GM19452 (cell line): ENCODE measurements around the gene CFAP46.
"Not testable (repeated sequence)": the region's sequence is repeated elsewhere in the genome, so short reads cannot be mapped to it uniquely, and the experiment has no call there.

Experiments used
- ATAC-seq: cut with Tn5 transposase; IDR thresholded peaks from one replicate; pipeline ENCODE4 v1.9.1; 2021; ENCODE audit not compliant: unreplicated experiment

The CFAP46 gene

DNA sequence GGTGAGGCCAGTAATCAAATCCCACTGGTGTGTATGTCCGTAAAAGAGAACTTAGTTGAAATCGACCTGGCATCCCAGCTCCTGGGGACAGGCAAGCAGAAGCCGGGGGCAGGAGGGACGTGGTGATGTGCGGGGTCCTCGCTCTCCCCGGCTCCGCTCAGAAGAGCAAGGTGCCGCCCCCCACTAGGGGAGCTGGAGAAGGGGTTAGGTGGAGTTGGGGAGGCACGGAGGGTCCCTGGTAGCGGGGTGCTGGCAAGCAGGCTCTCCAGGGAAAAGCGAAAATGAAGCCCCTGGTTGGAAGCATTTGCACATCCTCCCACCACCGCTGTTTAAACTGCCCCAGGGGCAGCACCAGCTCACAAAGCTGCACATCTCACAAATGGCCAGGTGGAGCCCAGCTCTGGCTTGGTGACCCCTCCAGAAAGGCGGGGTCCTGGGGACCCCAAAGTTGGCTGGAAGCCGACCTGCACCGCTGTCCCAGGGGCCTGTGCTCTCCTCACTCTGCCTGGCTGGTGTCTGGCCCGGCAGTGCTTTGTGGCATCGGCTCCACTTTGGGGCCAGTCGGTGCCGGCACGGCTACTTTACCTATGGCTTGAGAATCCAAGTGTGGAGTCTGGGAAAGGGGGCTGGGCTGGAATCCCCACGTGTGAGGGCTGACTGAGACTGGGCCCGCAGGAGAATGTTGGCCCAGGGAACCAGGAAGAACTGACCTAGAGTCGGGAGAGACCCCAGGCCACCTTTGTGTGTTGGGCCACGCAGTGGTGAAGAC is 2.9 kb upstream of the CFAP46 start:
- ATAC-seq = no peak

DNA sequence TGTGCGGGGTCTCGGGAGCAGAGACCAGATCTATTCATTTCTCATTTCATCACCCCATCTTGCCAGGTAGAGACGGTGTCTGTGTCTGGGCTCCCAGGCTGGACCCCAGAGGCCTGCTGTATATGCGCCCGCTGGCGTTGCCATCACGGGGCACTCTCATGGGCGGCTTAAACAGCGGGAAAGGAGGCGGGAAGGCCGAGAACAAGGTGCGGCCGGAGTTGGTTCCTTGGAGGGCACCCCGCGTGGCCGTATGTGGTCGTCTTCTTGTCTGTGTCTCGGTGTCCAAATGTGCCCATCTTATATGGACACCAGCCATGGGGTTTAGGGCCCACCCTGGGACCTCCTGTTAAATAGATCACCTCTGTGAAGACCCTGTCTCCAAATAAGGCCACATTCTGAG is 2.1 kb upstream of the CFAP46 start:
- no peak for ATAC-seq

DNA sequence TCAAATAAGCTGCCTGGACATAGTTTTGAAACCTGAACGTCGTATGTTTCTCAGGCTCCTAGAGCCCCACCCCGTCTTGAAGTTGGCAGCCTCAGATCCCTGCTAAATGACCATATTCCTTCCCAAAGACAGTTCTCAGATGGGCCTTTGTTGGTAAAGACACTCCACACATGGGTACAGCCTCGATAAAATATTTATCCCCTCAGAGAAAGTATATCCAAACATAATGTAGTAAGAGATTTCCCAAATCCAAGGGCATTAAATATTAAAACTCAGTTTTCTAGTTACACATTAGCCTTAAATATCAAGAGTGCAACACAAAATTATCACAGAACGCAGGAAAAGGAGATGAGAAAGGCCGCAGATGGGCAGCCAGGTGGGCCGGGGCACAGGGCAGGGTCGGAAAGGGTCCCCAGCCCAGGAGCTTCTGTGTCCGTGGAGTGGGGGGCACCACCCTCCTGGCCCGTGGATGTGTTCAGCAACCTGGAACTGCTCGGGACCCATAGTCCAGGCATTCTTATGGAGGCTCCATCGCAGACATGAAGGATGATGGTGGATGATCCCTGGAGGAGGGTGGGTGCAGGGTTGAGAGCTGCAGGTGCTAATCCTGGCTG is 1.5 kb upstream of the CFAP46 start:
- ATAC-seq = no peak

DNA sequence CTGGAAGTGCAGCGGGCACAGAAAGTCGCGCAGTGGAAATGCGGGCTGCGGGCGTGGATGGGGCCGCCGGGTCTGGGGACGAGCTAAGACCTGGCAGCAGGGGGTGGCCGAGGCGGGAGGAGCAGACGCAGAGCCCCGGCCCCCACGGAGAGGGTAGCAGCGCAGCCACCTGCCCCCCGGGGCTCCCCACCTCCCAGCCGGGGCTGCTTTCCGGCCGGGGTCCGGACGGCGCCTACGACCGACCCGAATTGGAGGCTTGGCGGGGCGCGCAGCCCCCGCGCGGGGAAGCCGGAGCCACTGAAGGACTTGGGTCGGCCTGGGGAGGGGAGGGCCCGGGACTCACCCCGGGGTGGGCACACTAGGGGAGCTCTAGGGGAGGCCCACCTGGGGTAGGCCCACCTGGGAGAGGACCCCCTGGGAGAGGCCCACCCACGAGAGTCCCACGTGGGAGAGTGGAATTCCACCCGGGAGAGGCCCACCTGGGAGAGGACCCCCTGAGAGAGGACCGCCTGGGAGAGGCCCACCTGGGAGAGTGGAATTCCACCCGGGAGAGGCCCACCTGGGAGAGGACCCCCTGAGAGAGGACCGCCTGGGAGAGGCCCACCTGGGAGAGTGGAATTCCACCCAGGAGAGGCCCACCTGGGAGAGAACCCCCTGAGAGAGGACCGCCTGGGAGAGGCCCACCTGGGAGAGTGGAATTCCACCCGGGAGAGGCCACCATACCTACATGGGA is 854 bp upstream of the CFAP46 start:
- ATAC-seq = no peak

DNA sequence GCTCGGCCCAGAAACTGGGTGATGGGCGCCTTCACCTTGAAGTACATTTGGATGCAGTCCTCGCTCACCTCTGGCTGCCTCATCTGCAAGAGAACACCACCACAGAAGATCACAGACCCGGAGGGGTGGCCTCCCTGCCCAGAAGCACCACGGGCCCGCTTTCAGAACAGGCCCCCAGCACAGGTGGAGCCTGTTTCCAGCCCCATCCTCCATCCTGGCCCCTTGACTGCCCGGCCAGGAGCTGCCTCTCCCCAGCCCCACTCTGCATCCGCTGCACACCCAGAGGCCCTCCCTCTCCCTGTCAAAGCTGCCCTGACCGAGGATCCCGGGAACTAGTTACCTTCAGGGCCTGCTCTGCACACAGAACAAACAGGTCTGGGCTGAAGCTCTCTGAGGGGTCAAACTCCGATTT is 724 bp downstream of the CFAP46 start:
- ATAC-seq = no peak

DNA sequence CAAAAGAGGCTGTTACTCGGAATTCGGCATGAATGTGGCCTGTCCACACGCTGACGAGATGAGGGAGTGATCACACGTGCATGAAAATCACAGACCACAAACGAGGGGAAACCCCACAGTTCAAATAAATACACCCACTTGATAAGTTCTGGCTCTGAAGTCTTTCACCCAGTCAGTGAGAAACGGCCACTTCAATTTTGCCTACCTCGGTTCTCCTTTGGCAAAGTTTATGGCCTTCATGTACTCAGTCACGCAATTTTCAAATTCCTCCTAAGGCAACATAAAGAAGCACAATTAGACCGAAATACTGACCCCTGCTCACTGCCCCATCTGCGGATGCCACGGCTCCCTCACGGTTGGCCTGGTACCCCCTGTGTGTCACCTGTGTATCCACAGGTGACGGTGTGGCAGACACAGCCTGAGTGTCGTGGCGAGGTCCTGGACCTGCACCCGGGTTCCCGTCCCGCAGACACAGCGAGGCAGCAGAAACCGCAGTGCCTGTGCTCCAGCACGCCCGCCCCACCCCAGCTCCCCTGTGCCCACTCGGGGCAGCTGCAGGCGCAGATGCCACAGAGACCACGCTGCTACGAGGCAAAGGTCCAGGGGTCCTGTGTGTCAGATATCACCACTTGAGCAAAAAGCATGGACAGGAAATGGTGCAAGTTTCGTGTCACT is 1.4 kb downstream of the CFAP46 start:
- no peak for ATAC-seq

DNA sequence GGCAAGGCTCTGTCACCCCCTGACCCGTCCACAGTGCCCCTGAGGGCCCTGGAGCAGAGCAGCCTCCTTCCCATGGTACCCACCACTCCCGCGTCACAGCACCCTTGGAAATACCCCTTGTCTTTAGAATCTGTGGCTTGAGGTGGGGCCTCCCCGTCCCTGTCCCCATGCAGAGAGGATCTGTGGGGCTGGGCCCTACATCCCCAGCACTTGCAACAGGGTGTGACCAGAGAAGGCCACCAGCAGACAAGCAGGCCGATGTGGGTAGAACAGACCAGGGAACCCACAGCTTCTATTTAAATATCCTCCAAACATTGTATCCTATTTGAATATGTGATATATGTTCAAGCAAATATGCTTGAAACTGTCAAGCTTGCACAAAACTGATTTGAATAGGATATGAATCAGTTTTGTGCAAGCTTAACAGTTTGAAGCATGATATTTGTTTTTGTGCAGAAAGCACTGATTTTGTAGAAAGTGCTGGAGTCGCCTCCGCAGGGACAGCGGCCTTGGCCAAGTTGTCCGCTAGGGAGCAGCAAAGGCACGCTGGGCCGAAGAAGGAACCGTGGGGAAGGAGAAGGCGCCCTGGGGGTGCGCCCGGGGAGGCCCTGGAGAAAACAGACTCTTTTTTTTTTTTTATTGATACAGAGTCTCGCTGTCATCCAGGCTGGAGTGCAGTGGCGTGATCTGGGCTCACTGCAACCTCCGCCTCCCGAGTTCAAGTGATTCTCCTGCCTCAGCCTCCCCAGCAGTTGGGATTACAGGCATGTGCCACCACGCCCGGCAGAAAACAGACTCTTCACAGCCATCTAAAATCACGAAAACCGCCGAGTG is 2.2 kb downstream of the CFAP46 start:
- ATAC-seq = no peak

DNA sequence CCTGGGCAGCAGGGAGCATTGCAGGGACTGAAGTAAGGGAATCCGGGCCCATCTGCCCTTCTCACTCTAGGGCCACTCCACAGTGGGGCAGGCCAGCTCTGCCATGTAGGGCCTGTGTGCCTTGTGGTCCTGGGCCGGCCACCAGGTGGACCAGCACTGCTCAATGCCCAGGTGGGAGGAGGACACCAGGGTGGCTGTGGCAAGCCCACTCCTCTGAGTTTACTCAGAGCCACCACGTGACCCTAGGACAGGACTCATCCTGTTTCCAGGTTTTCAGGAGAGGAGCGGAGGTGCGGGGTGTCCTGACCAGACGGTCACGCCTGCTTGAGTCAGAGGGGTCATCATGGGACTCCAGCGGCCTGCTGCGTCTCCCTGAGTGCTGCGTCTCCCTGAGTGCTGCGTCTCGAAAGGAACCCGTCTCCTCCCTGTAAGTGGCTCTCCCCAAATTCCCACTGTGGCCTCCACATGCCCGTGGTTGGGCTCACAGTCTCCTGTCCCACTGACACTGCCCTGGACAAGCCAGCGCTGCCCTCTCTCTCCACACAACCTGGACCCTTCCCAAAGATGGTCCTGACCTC is 2.9 kb downstream of the CFAP46 start:
- ATAC-seq = no peak

DNA sequence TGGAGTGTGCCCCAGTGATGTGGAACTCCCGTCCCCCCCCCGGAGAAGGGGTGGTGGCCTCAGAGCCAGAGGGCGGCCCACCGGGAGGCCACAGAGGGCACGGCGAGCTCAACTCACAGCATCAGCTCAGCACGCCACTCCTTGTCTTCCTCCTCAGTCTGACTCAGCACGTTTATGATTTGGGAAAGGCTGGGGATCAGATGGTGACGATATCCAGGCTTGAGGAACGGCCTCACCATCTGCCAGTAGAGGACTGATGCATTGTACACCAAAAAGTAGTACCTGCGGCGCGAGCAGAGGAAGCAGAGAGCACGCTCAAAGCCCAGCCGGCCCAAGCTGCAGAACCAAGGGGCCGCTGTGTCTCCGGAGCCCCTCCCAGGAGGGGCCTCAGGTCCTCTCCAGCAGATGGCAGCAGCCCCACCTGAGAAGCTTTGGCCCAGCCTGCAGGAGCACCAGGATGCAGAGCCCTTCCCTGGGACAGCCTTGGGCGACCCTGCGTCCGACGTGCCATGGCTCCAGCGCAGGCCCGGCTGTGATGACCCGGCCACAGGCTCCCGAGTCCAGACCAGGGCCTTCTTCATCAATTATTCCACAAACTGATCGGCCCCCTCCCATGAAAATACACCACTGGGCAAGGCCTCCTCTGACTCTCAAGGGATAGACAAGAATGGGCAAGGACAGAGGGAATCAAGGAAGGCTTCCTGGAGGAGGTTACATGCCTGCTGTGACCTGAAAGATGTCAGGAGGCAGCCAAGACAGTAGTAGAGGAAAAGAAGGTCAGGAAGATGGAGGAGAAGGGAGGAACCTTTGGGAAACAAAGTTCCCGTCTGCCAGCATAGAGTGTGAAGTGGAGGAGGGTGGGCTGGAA is 3.7 kb downstream of the CFAP46 start:
- no peak for ATAC-seq

DNA sequence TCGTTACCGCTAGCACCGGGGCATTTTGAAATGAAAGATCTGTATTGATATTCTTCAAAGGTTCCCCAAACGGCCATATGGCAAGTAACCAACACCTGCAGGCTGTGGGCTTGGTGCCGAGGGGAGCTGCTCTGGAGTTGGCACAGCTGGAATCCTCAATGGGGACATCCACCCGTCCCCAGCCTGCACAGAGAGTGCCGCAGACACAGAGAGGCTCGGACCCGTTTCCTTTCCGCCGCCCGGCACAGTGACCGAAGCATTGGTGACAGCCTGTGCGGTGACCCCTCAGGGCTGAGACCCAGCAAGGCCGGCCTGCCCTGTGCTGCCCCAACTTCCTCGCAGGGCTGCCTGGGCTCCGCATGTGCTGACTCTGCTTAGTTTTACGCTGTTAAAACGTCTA is 4.5 kb downstream of the CFAP46 start:
- ATAC-seq = no peak

DNA sequence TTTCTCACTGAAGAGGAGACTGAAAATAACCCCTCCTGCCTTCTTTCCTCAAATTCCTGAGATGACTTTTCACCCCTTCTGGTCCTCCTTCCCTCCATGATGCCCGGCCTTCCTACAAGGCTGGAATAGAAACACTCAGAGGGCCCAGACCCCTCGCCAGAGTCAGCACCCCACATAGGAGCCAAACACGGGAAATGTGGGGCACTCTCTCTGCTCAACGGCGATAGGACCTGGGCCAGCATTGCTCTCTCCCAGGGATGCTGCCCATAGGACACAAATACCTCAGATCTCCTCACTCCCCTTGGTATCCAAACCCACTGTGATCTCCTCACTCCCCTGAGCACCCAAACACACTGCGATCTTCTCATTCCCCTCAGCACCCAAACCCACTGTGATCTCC is 7.4 kb downstream of the CFAP46 start:
- ATAC-seq = no peak

DNA sequence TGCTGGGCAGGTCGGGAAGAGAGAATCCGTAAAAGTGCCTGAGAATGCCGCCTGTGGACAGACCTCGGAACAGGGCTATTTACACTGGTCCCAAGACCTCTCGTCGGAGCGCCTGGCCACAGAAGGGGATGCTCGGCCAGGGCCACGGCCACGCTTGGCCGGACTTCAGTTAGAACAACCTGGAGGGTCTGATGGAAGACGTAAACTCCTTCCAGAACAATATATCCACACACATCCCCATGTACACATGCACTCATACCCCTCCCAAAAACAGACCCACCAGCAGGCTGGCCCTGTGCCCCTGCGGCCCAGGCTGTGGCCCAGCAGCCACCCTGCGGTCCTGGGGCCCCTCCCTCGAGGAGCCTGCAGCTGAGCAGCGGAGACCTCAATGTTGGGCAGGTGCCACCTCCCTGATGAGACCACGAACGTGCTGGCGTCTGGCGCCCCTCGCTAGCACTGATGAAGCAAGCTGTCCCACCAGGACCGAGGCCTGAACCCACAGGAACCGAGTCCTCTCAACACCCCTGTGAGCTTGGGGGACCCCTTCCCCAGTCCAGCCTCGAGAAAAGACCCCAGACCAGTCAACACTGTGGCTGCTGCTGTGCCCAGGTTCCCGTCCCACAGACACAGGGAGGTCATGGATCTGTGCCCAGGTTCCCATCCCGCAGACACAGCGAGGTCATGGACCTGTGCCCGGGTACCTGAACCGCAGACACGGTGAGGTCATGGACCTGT is 8.9 kb downstream of the CFAP46 start:
- ATAC-seq = no peak

DNA sequence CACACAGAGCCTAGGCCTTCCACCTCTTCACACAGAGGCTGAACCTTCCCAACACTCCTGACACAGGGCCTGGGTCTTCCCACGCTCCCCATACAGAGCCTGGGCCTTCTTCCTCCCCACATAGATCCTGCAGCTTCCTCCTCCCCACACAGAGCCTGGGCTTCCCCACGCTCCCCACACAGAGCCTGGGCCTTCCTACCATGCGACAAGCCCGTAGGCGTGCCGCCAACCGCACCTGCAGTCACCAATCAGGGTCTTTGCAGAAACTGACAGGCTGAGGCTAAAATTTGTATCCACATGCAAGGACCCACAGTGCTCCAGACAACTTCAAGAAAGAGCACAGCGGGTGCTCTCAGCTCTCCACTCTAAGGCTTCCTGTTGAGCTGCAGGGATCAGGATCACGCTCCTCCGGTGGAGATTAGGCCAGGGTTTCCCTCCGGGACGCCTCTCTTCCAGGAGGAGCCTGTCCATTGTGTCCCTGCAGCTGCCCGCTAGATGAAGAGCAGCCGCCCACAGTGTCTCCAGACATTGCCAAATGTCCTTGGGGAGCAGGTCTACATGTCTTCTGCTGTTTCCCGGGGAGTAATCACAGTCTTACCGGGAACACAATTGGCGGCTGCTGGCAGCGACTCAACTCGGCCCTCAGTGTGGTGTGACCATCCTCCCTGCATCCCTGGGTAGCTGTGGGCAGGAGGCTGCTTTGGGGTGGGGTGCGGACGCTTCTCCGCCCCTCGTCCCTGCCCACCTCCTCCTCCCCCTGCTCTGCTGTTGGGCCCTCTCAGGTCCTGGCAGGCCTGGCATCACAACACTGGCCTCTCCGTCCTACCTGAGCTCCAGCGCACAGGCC is 9.7 kb downstream of the CFAP46 start:
- no peak for ATAC-seq

DNA sequence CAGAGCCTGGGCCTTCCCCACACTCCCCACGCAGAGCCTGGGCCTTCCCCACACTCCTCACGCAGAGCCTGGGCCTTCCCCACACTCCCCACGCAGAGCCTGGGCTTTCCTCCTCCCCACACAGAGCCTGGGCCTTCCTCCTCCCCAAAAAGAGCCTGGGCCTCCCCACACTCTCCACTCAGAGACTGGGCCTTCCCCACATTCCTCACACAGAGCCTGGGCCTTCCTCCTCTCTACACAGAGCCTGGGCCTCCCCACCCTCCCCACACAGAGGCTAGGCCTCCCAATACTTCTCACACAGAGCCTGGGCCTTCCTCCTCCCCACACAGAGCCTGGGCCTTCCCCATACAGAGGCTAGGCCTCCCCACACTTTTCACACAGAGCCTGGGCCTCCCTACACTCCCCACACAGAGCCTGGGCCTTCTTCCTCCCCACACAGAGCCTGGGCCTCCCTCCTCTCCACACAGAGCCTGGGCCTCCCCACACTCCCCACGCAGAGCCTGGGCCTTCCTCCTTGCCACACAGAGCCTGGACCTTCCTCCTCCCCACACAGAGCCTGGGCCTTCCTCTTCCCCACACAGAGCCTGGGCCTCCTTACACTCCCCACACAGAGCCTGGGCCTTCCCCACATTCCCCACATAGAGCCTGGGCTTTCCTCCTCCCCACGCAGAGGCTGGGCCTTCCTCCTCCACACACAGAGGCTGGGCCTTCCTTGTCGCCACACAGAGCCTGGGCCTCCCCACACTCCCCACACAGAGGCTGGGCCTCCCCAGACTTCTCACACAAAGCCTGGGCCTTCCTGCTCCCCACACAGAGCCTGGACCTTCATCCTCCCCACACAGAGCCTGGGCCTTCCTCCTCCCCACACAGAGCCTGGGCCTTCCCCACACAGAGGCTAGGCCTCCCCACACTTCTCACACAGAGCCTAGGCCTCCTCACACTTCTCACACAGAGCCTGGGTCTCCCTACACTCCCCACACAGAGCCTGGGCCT is 10.8 kb downstream of the CFAP46 start:
- not testable (repeated sequence) for ATAC-seq

DNA sequence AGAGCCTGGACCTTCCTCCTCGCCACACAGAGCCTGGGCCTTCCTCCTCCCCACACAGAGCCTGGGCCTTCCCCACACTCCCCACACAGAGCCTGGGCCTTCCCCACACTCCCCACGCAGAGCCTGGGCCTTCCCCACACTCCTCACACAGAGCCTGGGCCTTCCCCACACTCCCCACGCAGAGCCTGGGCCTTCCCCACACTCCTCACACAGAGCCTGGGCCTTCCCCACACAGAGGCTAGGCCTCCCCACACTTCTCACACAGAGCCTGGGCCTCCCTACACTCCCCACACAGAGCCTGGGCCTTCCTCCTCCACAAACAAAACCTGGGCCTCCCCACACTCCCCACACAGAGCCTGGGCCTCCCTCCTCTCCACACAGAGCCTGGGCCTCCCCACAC is 11.7 kb downstream of the CFAP46 start:
- not testable (repeated sequence) for ATAC-seq

DNA sequence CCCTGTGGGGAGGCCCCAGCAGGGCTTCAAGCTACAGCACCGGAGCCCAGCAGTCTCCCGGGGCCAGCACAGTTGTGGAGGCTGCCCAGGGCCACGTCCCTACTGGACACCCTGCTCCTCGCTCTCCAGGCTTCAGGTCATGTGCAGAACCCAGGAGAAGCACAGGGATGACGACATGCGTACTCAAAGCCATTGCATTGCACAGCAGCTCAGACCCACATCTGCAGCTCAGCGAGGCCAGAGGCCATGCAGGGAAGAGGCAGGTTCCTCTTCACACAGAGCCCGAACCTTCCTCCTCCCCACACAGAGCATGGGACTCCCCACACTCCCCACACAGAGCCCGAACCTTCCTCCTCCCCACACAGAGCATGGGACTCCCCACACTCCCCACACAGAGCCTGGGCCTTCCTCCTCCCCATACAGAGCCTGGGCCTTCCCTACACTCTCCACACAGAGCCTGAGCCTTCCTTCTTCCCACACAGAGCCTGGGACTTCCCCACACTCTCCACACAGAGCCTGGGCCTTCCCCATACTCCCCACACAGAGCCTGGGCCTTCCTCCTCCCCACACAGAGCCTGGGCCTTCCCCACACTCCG is 12.3 kb downstream of the CFAP46 start:
- no peak for ATAC-seq
